GM12874 (cell line): Measurements from ENCODE around the gene SHC1.
A peak's percentile ranks its signal among the peaks of the same experiment; 100 is the strongest.

ENCODE experiments used
- TF ChIP-seq, protein P1 (sequence below): IDR thresholded peaks from 2 replicates; pipeline ENCODE4 v1.5.1; 2011; ENCODE audit warnings: low read depth, mild to moderate bottlenecking, control low read depth, low read length, moderate library complexity; ENCODE audit not compliant: insufficient read depth

Gene SHC1

GRCh38 chr1:155001425-155001674 lies 30.8 kb upstream of the SHC1 start:
- TF ChIP-seq, protein P1, sequence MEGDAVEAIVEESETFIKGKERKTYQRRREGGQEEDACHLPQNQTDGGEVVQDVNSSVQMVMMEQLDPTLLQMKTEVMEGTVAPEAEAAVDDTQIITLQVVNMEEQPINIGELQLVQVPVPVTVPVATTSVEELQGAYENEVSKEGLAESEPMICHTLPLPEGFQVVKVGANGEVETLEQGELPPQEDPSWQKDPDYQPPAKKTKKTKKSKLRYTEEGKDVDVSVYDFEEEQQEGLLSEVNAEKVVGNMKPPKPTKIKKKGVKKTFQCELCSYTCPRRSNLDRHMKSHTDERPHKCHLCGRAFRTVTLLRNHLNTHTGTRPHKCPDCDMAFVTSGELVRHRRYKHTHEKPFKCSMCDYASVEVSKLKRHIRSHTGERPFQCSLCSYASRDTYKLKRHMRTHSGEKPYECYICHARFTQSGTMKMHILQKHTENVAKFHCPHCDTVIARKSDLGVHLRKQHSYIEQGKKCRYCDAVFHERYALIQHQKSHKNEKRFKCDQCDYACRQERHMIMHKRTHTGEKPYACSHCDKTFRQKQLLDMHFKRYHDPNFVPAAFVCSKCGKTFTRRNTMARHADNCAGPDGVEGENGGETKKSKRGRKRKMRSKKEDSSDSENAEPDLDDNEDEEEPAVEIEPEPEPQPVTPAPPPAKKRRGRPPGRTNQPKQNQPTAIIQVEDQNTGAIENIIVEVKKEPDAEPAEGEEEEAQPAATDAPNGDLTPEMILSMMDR, result no peak

GRCh38 chr1:155000726-155001424 lies 30.3 kb upstream of the SHC1 start:
- TF ChIP-seq, protein P1, result no peak

GRCh38 chr1:155000411-155000725 lies 29.8 kb upstream of the SHC1 start:
- TF ChIP-seq, protein P1, result no peak

GRCh38 chr1:154999571-155000410 lies 29.2 kb upstream of the SHC1 start:
- TF ChIP-seq, protein P1, result no peak

DNA sequence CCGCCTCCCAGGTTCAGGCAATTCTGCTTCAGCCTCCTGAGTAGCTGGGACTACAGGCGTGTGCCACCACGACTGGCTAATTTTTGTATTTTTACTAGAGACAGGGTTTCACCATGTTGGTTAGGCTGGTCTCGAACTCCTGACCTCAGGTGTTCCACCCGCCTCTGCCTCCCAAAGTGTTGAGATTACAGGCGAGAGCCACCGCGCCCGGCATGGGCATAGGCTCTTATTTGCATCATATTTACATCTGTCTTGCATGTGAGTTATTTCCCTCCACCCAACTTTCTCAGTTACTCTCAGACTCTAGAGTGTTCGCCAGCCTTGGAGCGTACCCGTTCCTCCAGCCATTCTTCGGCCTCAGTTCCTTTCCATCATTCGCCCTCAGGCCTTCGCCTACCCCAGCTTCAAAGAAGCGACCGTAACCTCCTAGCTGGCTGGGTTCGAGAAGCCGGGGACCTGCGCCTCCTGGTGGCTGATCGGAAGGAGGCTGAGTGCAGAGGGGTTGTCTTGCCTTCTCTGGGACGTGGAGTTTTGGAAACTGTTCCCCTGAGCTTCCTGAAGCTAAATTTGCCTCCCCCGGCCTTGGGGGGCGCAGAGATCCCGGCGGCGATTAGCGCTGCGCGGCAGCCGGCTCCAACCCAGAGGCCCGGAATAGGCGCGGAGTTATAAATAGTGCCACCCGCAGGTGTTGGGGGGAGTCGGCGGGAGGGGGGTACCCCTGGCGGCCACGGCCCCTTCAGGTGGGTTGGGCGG lies 28.4 kb upstream of the SHC1 start:
- TF ChIP-seq, protein P1, result peak; percentile 96

GRCh38 chr1:154998201-154998780 lies 27.7 kb upstream of the SHC1 start:
- TF ChIP-seq, protein P1, result 0 out of 2 replicates have a peak, but pooled peaks have one; percentile 24
